Activated CD8-positive, alpha-beta memory T cell treated with anti-CD3 and anti-CD28 coated beads, Interleukin-2, amount 50 U/mL, for 48 hours (primary cell): Measurements from ENCODE around the gene STX1A.
"Not testable (repeated sequence)": the region's sequence is repeated elsewhere in the genome, so short reads cannot be mapped to it uniquely, and the experiment has no call there.

Experiments used
- DNase-seq: peaks from one replicate; pipeline ENCODE4 v3.0.0-alpha.2; 2020

Gene STX1A

GRCh38 chr7:73681031-73681430, 38.4 kb downstream of the STX1A start:
- DNase-seq = no peak

GRCh38 chr7:73680501-73680900, 39.0 kb downstream of the STX1A start:
- DNase-seq = no peak

GRCh38 chr7:73679709-73680108, 39.8 kb downstream of the STX1A start:
- no peak for DNase-seq

GRCh38 chr7:73678862-73679261, 40.6 kb downstream of the STX1A start:
- DNase-seq = no peak

GRCh38 chr7:73676062-73676461, 43.4 kb downstream of the STX1A start:
- not testable (repeated sequence) for DNase-seq

- no peak for DNase-seq
Measured at GRCh38 chr7:73674468-73675124, 44.9 kb downstream of the STX1A start.

- DNase-seq = no peak
Measured at GRCh38 chr7:73671857-73672445, 47.5 kb downstream of the STX1A start.

- DNase-seq = no peak
Measured at GRCh38 chr7:73671322-73671661, 48.2 kb downstream of the STX1A start.

- DNase-seq = no peak
Measured at GRCh38 chr7:73669858-73670385, 49.5 kb downstream of the STX1A start.

- DNase-seq = no peak
Measured at GRCh38 chr7:73669288-73669701, 50.2 kb downstream of the STX1A start.

GRCh38 chr7:73668886-73669230, 50.6 kb downstream of the STX1A start:
- no peak for DNase-seq

GRCh38 chr7:73668103-73668885, 51.2 kb downstream of the STX1A start:
- no peak for DNase-seq

GRCh38 chr7:73667344-73668102, 51.9 kb downstream of the STX1A start, which contains the start of gene VPS37D:
TSS of gene VPS37D (plus strand) at chr7:73667831. CDS start at chr7:73667959, 128 bp downstream.
- peak; percentile 100 for DNase-seq

GRCh38 chr7:73663033-73663432, 56.4 kb downstream of the STX1A start:
- DNase-seq = no peak

GRCh38 chr7:73660594-73660993, 58.9 kb downstream of the STX1A start:
- DNase-seq = not testable (repeated sequence)

- no peak for DNase-seq
Measured at GRCh38 chr7:73659983-73660382, 59.5 kb downstream of the STX1A start.

GRCh38 chr7:73655309-73655708, 64.2 kb downstream of the STX1A start:
- not testable (repeated sequence) for DNase-seq

- no peak for DNase-seq
Measured at GRCh38 chr7:73652541-73652949, 66.9 kb downstream of the STX1A start.

GRCh38 chr7:73650524-73650923, 68.9 kb downstream of the STX1A start:
- DNase-seq = no peak

GRCh38 chr7:73649576-73649975, 69.9 kb downstream of the STX1A start:
- DNase-seq = no peak
